ENCODE data around the gene CRYBA4.

The CRYBA4 gene

GRCh38 chr22:26621663-26622062, at the start of gene CRYBA4:
Gene CRYBA4, plus strand, starts transcription at chr22:26621963. Its CDS starts 634 bp downstream, at chr22:26622597.
- Histone ChIP-seq H4K20me1 (ENCODE audit: insufficient read depth, low read length) (no peaks in the 10 kb centered on the region), H3K4me3 (ENCODE audit: low read length) (no peak within 1 kb of the TSS), H3K27ac (ENCODE audit: low read length) (no peak within 1 kb of the TSS), H3K4me1 (ENCODE audit: low read length) (peaks cover 7% of the 10 kb centered on the region), H3K9me3 (ENCODE audit: insufficient read depth, low read length) (no peaks in the 10 kb centered on the region), H3K79me2 (ENCODE audit: low read length) (no peaks in the 10 kb centered on the region), H3K27me3 (ENCODE audit: low read depth, low read length) (peaks cover 3% of the 10 kb centered on the region; the same call in 1 of the 2 replicates), H3K9ac (ENCODE audit: low read length) (no peak within 1 kb of the TSS), H2AFZ (ENCODE audit: low read depth, low read length) (no peak within 1 kb of the TSS), H3K4me2 (ENCODE audit: low read length) (no peak within 1 kb of the TSS), H3K36me3 (replicated peaks; ENCODE audit: low read depth, low read length) (no peaks in the 10 kb centered on the region)
- TF ChIP-seq EZH2phosphoT487 (IDR thresholded peaks at IDR 0.05; ENCODE audit: low read depth), result no peak
- no peak for TF ChIP-seq CTCF (IDR thresholded peaks at IDR 0.05; ENCODE audit: low read depth, low read length)

- TF ChIP-seq CTCF (IDR thresholded peaks at IDR 0.05; ENCODE audit: low read depth, low read length), result no peak
- no peak for TF ChIP-seq EZH2phosphoT487 (IDR thresholded peaks at IDR 0.05; ENCODE audit: low read depth)
- Histone ChIP-seq H3K4me1 (ENCODE audit: low read length) (no peaks in the 10 kb centered on the region), H2AFZ (ENCODE audit: low read depth, low read length) (no peak overlapping the region), H4K20me1 (ENCODE audit: insufficient read depth, low read length) (no peaks in the 10 kb centered on the region), H3K79me2 (ENCODE audit: low read length) (no peaks in the 10 kb centered on the region), H3K27ac (ENCODE audit: low read length) (no peak overlapping the region), H3K9ac (ENCODE audit: low read length) (no peak overlapping the region), H3K27me3 (ENCODE audit: low read depth, low read length) (no peaks in the 10 kb centered on the region), H3K4me3 (ENCODE audit: low read length) (no peak overlapping the region), H3K4me2 (ENCODE audit: low read length) (no peak overlapping the region), H3K36me3 (replicated peaks; ENCODE audit: low read depth, low read length) (no peaks in the 10 kb centered on the region), H3K9me3 (ENCODE audit: insufficient read depth, low read length) (no peaks in the 10 kb centered on the region)
Measured at GRCh38 chr22:26573026-26573662, 48.6 kb upstream of the CRYBA4 start.

- Histone ChIP-seq H4K20me1 (ENCODE audit: insufficient read depth, low read length) (no peaks in the 10 kb centered on the region), H3K9ac (ENCODE audit: low read length) (no peak overlapping the region), H3K79me2 (ENCODE audit: low read length) (no peaks in the 10 kb centered on the region), H2AFZ (ENCODE audit: low read depth, low read length) (no peak overlapping the region), H3K27ac (ENCODE audit: low read length) (no peak overlapping the region), H3K4me1 (ENCODE audit: low read length) (peaks cover 4% of the 10 kb centered on the region), H3K4me3 (ENCODE audit: low read length) (no peak overlapping the region), H3K36me3 (replicated peaks; ENCODE audit: low read depth, low read length) (no peaks in the 10 kb centered on the region), H3K27me3 (ENCODE audit: low read depth, low read length) (no peaks in the 10 kb centered on the region), H3K4me2 (ENCODE audit: low read length) (no peak overlapping the region), H3K9me3 (ENCODE audit: insufficient read depth, low read length) (no peaks in the 10 kb centered on the region)
- no peak for TF ChIP-seq EZH2phosphoT487 (IDR thresholded peaks at IDR 0.05; ENCODE audit: low read depth)
Measured at GRCh38 chr22:26574001-26574723, 47.6 kb upstream of the CRYBA4 start.

GRCh38 chr22:26576026-26576680, 45.6 kb upstream of the CRYBA4 start:
- Histone ChIP-seq H3K36me3 (replicated peaks; ENCODE audit: low read depth, low read length) (no peaks in the 10 kb centered on the region), H3K4me1 (ENCODE audit: low read length) (peaks cover 14% of the 10 kb centered on the region), H2AFZ (ENCODE audit: low read depth, low read length) (no peak overlapping the region), H3K9me3 (ENCODE audit: insufficient read depth, low read length) (no peaks in the 10 kb centered on the region), H3K79me2 (ENCODE audit: low read length) (no peaks in the 10 kb centered on the region), H3K9ac (ENCODE audit: low read length) (no peak overlapping the region), H4K20me1 (ENCODE audit: insufficient read depth, low read length) (no peaks in the 10 kb centered on the region), H3K27me3 (ENCODE audit: low read depth, low read length) (no peaks in the 10 kb centered on the region), H3K4me2 (ENCODE audit: low read length) (no peak overlapping the region), H3K27ac (ENCODE audit: low read length) (no peak overlapping the region), H3K4me3 (ENCODE audit: low read length) (no peak overlapping the region)
- TF ChIP-seq EZH2phosphoT487 (IDR thresholded peaks at IDR 0.05; ENCODE audit: low read depth) (no peak), CTCF (IDR thresholded peaks at IDR 0.05; ENCODE audit: low read depth, low read length) (no peak)

Data from OCI-LY3 (cell line).